Neural progenitor cell (in vitro differentiated cells): ENCODE data around the gene PTPRG.

Experiments used
- CTCF ChIP-seq: fragments of 200-600 bp; sonication (generic); IDR thresholded peaks from 2 replicates; pipeline ENCODE4 v1.5.1; 2017; ENCODE audit warnings: antibody characterized with exemption, mild to moderate bottlenecking
- EZH2 ChIP-seq: fragments of 200-600 bp; sonication (generic); IDR thresholded peaks from 2 replicates; pipeline ENCODE4 v1.6.1; 2017; ENCODE audit warnings: antibody characterized with exemption, mild to moderate bottlenecking, moderate library complexity

DNA sequence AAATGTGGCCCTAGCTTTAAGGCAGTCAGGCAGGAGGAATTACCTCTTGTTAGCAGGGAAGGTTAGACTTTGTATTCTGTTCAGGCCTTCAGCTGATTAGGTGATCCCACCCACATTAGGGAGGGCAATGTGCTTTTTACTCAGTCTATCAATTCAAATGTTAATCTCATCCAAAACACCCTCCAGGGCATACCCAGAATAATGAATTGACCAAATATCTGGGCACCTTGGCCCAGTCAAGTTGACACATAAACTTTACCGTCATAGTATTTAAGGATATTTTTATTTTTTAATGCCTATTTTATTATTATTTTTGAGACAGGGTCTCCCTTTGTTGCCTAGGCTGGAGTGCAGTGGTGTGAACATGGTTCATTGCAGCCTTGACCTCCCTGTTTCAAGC lies 146.1 kb downstream of the PTPRG start:
- TF ChIP-seq CTCF (no peak), EZH2 (no peak)
